Kasumi-1 (cell line): ENCODE results near the gene SIGLEC15.
"Not testable (repeated sequence)": the region's sequence is repeated elsewhere in the genome, so short reads cannot be mapped to it uniquely, and the experiment has no call there.

Source experiments
- DNase-seq, 2 experiments: peaks; one replicate each; lab custom pipeline; 2025; lab: John Stamatoyannopoulos, UW

SIGLEC15 gene

GRCh38 chr18:45844938-45845337 is 19.5 kb downstream of the SIGLEC15 start:
- DNase-seq, result no peak

- no peak for DNase-seq
Measured at GRCh38 chr18:45845410-45845809, 19.9 kb downstream of the SIGLEC15 start.

GRCh38 chr18:45847119-45847518 is 21.6 kb downstream of the SIGLEC15 start:
- DNase-seq, result no peak

GRCh38 chr18:45848643-45849042 is 23.2 kb downstream of the SIGLEC15 start:
- not testable (repeated sequence) for DNase-seq

GRCh38 chr18:45849529-45849928 is 24.1 kb downstream of the SIGLEC15 start:
- DNase-seq, result no peak

GRCh38 chr18:45850021-45850420 is 24.5 kb downstream of the SIGLEC15 start:
- DNase-seq, result peak; percentile 8 to 9

GRCh38 chr18:45851161-45851925 is 25.9 kb downstream of the SIGLEC15 start:
- DNase-seq, result no peak

- no peak for DNase-seq
Measured at GRCh38 chr18:45852631-45853030, 27.2 kb downstream of the SIGLEC15 start.

GRCh38 chr18:45854036-45854586 is 28.6 kb downstream of the SIGLEC15 start:
- no peak for DNase-seq

- DNase-seq, result no peak
Measured at GRCh38 chr18:45856531-45856930, 31.1 kb downstream of the SIGLEC15 start.

- no peak for DNase-seq
Measured at GRCh38 chr18:45859334-45859733, 33.9 kb downstream of the SIGLEC15 start.

GRCh38 chr18:45860492-45860891 is 35.0 kb downstream of the SIGLEC15 start:
- no peak for DNase-seq

GRCh38 chr18:45860971-45861370 is 35.5 kb downstream of the SIGLEC15 start:
- DNase-seq, result no peak

GRCh38 chr18:45861926-45862325 is 36.5 kb downstream of the SIGLEC15 start:
- DNase-seq, result no peak

GRCh38 chr18:45863469-45863868 is 38.0 kb downstream of the SIGLEC15 start:
- no peak for DNase-seq

- no peak for DNase-seq
Measured at GRCh38 chr18:45864081-45864480, 38.6 kb downstream of the SIGLEC15 start.

- DNase-seq, result no peak
Measured at GRCh38 chr18:45865466-45865865, 40.0 kb downstream of the SIGLEC15 start.

GRCh38 chr18:45870419-45870818 is 44.9 kb downstream of the SIGLEC15 start:
- DNase-seq, result no peak

GRCh38 chr18:45871431-45872084 is 46.1 kb downstream of the SIGLEC15 start:
- DNase-seq, result no peak

GRCh38 chr18:45874491-45875184 is 49.2 kb downstream of the SIGLEC15 start:
- DNase-seq, result no peak

- no peak for DNase-seq
Measured at GRCh38 chr18:45876161-45876560, 50.7 kb downstream of the SIGLEC15 start.

- no peak for DNase-seq
Measured at GRCh38 chr18:45877403-45877802, 51.9 kb downstream of the SIGLEC15 start.
